ENCODE results near the gene APOBEC4. TPM values are rescaled to one million over a fixed set of nuclear protein-coding genes. Genes with fewer than 3 reads are reported as not detected.

APOBEC4 gene
- total RNA-seq, 1 experiment from 2014 or later, result not detected

DNA sequence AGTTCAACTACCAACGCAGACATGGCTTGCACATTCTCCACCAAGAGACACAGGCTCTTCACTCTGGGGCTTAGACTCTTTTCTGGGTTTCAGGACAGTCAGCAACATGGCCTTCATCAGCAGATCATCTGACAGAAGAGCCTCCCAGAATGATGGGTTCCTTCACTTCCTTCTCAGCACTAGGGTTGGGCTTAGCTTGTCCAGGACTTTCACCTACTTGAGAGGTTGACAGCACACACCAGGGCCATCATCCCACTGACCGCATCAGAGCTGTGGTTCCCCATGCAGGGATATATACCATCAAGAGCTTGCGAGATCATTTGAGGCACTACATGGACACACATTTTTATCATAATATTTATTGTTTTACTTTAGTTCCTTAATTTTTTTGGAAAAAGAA lies 52.5 kb downstream of the APOBEC4 start:
- Mint-ChIP-seq H3K27me3 (ENCODE audit: insufficient read depth, unreplicated experiment) (no peaks in the 10 kb centered on the region), H3K4me3 (ENCODE audit: unreplicated experiment) (no peak overlapping the region), H3K4me1 (ENCODE audit: insufficient read depth, unreplicated experiment) (peaks cover 36% of the 10 kb centered on the region), H3K36me3 (ENCODE audit: insufficient read depth, unreplicated experiment) (no peaks in the 10 kb centered on the region), H3K9me3 (ENCODE audit: unreplicated experiment) (no peaks in the 10 kb centered on the region), H3K27ac (ENCODE audit: low read depth, unreplicated experiment) (peak overlapping the region; percentile 58)
- ChIA-PET POLR2A (interaction anchor here (0.6 to 1.5 kb wide), 14 partner anchors 8 to 1006 kb away, joined by 3 to 13 read pairs (median 4); no protein-coding TSS in a partner anchor), CTCF (interaction anchor here (0.6 to 3.3 kb wide), 8 partner anchors 9 to 630 kb away, joined by 3 to 12 read pairs (median 4); no protein-coding TSS in a partner anchor)
- DNase-seq (ENCODE audit: unreplicated experiment), result no peak
- TF ChIP-seq, protein P1, sequence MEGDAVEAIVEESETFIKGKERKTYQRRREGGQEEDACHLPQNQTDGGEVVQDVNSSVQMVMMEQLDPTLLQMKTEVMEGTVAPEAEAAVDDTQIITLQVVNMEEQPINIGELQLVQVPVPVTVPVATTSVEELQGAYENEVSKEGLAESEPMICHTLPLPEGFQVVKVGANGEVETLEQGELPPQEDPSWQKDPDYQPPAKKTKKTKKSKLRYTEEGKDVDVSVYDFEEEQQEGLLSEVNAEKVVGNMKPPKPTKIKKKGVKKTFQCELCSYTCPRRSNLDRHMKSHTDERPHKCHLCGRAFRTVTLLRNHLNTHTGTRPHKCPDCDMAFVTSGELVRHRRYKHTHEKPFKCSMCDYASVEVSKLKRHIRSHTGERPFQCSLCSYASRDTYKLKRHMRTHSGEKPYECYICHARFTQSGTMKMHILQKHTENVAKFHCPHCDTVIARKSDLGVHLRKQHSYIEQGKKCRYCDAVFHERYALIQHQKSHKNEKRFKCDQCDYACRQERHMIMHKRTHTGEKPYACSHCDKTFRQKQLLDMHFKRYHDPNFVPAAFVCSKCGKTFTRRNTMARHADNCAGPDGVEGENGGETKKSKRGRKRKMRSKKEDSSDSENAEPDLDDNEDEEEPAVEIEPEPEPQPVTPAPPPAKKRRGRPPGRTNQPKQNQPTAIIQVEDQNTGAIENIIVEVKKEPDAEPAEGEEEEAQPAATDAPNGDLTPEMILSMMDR (IDR thresholded peaks at IDR 0.05; ENCODE audit: unreplicated experiment), result no peak
- TSS peak; percentile 81 for BruUV-seq (replicated peaks)
- intact Hi-C loops (cut with micrococcal nuclease), result no loop called here

DNA sequence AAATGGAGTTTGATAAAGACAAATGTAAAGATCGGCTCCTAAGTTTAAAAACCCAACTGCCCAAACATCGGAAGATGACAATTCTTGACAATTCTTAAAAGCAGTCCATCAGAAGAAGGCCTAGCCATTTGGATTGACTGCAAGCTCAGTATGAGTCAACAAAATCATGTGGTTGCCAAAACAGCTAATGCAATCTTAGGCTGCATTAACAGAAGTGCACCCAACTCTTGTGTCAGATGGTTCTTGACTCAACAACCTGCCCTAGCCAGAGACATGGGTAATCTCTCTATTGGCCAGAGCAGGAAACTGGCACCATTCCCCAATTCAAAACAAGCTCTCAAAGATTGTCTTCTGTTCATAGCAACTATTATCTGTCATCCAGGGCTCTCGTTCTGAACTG lies 53.0 kb downstream of the APOBEC4 start:
- no peaks in the 10 kb centered on the region for H3K36me3 Mint-ChIP-seq (ENCODE audit: insufficient read depth, unreplicated experiment)
- no peak overlapping the region for H3K4me3 Mint-ChIP-seq (ENCODE audit: unreplicated experiment)
- no TSS peak for BruUV-seq (replicated peaks)
- peak overlapping the region; percentile 58 for H3K27ac Mint-ChIP-seq (ENCODE audit: low read depth, unreplicated experiment)
- ChIA-PET POLR2A (interaction anchor here (0.6 to 1.5 kb wide), 15 partner anchors 9 to 442 kb away, joined by 3 to 13 read pairs (median 4); no protein-coding TSS in a partner anchor), CTCF (interaction anchor here (0.7 to 3.3 kb wide), 7 partner anchors 9 to 319 kb away, joined by 4 to 12 read pairs (median 4); partner anchors contain the start of gene NCF2)
- H3K27me3 Mint-ChIP-seq (ENCODE audit: insufficient read depth, unreplicated experiment), result no peaks in the 10 kb centered on the region
- TF ChIP-seq, protein P1 (IDR thresholded peaks at IDR 0.05; ENCODE audit: unreplicated experiment), result no peak
- peak; percentile 96 for DNase-seq (ENCODE audit: unreplicated experiment)
- intact Hi-C loops (cut with micrococcal nuclease), result no loop called here
- H3K9me3 Mint-ChIP-seq (ENCODE audit: unreplicated experiment), result no peaks in the 10 kb centered on the region
- H3K4me1 Mint-ChIP-seq (ENCODE audit: insufficient read depth, unreplicated experiment), result peaks cover 36% of the 10 kb centered on the region

DNA sequence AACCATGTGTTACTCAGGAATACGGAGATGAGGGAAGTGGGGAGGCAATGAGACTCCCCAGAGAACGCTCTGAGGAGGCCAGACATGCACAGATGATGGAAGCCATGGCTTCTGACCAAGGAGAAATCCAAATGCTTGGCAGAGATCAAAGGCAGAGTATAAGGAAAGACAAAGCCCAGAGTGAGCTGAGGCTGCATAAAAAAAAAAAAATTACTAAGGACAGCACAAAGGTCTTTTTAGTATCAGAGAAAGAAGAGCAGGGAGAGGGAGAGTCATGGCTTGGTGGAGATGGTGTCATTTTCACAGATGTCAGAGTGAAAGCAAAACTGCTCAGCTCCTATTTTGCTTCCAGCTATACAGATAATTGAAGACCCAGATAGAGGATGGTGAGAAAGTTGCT lies 54.7 kb downstream of the APOBEC4 start:
- intact Hi-C loops (cut with micrococcal nuclease), result no loop called here
- ChIA-PET CTCF (interaction anchor here (0.7 to 1.6 kb wide), 6 partner anchors 9 to 317 kb away, joined by 3 to 7 read pairs (median 3); no protein-coding TSS in a partner anchor), POLR2A (interaction anchor here (0.6 to 1.5 kb wide), 3 partner anchors 10 to 1194 kb away, joined by 3 read pairs; no protein-coding TSS in a partner anchor)
- H3K4me3 Mint-ChIP-seq (ENCODE audit: unreplicated experiment), result no peak overlapping the region
- BruUV-seq (replicated peaks), result no TSS peak
- DNase-seq (ENCODE audit: unreplicated experiment), result no peak
- TF ChIP-seq, protein P1 (IDR thresholded peaks at IDR 0.05; ENCODE audit: unreplicated experiment), result no peak
- no peaks in the 10 kb centered on the region for H3K9me3 Mint-ChIP-seq (ENCODE audit: unreplicated experiment)
- peak overlapping the region; percentile 57 for H3K27ac Mint-ChIP-seq (ENCODE audit: low read depth, unreplicated experiment)
- no peaks in the 10 kb centered on the region for H3K36me3 Mint-ChIP-seq (ENCODE audit: insufficient read depth, unreplicated experiment)
- peaks cover 25% of the 10 kb centered on the region for H3K4me1 Mint-ChIP-seq (ENCODE audit: insufficient read depth, unreplicated experiment)
- no peaks in the 10 kb centered on the region for H3K27me3 Mint-ChIP-seq (ENCODE audit: insufficient read depth, unreplicated experiment)

- Mint-ChIP-seq H3K9me3 (ENCODE audit: unreplicated experiment) (no peaks in the 10 kb centered on the region), H3K27ac (ENCODE audit: low read depth, unreplicated experiment) (peak overlapping the region; percentile 57), H3K4me1 (ENCODE audit: insufficient read depth, unreplicated experiment) (peaks cover 25% of the 10 kb centered on the region), H3K4me3 (ENCODE audit: unreplicated experiment) (no peak overlapping the region), H3K27me3 (ENCODE audit: insufficient read depth, unreplicated experiment) (no peaks in the 10 kb centered on the region), H3K36me3 (ENCODE audit: insufficient read depth, unreplicated experiment) (no peaks in the 10 kb centered on the region)
- intact Hi-C loops (cut with micrococcal nuclease), result no loop called here
- POLR2A ChIA-PET, result interaction anchor here (0.6 to 1.5 kb wide), 2 partner anchors 10 to 1194 kb away, joined by 3 read pairs; no protein-coding TSS in a partner anchor
- CTCF ChIA-PET, result interaction anchor here (1.0 to 1.6 kb wide), 4 partner anchors 10 to 316 kb away, joined by 3 to 7 read pairs (median 4); no protein-coding TSS in a partner anchor
- DNase-seq (ENCODE audit: unreplicated experiment), result no peak
- BruUV-seq (replicated peaks), result no TSS peak
- TF ChIP-seq, protein P1 (IDR thresholded peaks at IDR 0.05; ENCODE audit: unreplicated experiment), result no peak
Measured at GRCh38 chr1:183597656-183598347, 55.3 kb downstream of the APOBEC4 start.
